Urinary bladder (tissue), 4 donors: ENCODE results near the gene CHMP4B. TPM values are rescaled to one million over a fixed set of nuclear protein-coding genes. Genes with fewer than 3 reads are reported as not detected.

ENCODE experiments used
- DNase-seq: peaks from one replicate; pipeline ENCODE4 v3.0.0-alpha.2; 2015; ENCODE audit errors: extremely low spot score
- H3K27ac ChIP-seq: one replicate; pipeline ENCODE4 v1.5.1; 2013; ENCODE audit warnings: low read depth, mild to moderate bottlenecking, moderate library complexity
- H3K36me3 ChIP-seq: one replicate; pipeline ENCODE4 v1.6.1; 2013; ENCODE audit warnings: mild to moderate bottlenecking, moderate library complexity; ENCODE audit not compliant: insufficient read depth
- H3K4me1 ChIP-seq: one replicate; pipeline ENCODE4 v1.6.1; 2013; ENCODE audit warnings: mild to moderate bottlenecking, moderate library complexity; ENCODE audit not compliant: insufficient read depth
- H3K4me3 ChIP-seq: one replicate; pipeline ENCODE4 v1.5.1; 2013; ENCODE audit warnings: low read depth, low read length
- WGBS: extraction: QIAGEN DNeasy Blood & Tissue Kit; methylation state at CpG from one replicate; pipeline ENCODE4 v1.1.7; 2013; 5-methylcytosine and 5-hydroxymethylcytosine counted together
- polyA plus RNA-seq: library from polyadenylated mRNA; stranded (reverse); fragments of 200-250 nt; gene quantifications from one replicate; pipeline ENCODE4 v1.2.3, GENCODE V29; 2013
- total RNA-seq: library from RNA; depleted of rRNA; stranded (reverse); fragments of >200 nt; gene quantifications from one replicate; pipeline ENCODE4 v1.2.3, GENCODE V29; 2014
- donor health status: healthy with polysubstance abuse.
- donor health status: healthy.

Gene CHMP4B
- total and polyA plus RNA-seq, 2 donors, result 33.5 to 193 TPM

DNA sequence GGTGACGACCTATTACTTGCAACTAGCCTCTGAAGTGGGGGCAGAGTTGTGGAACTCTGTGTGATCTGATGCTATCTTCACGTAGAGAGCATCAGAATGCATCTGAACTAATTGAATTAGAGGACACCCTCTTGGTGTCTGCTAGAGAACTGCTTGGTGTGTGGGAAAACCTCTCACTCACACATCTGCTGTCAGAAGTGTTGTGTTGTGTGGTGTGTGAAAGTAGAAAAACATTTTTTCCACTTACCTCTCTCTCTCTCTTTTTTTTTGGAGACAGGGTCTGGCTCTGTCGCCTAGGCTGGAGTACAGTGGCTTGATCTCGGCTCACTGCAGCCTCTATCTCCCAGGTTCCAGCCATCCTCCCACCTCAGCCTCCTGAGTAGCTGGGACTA lies 90.0 kb downstream of the CHMP4B start:
- DNase-seq, result no peak
- Histone ChIP-seq H3K4me1 (no peaks in the 10 kb centered on the region), H3K36me3 (no peaks in the 10 kb centered on the region), H3K4me3 (no peak overlapping the region), H3K27ac (no peak overlapping the region)
- WGBS, result 78% methylated on average over 4 of the region's 4 CpGs

DNA sequence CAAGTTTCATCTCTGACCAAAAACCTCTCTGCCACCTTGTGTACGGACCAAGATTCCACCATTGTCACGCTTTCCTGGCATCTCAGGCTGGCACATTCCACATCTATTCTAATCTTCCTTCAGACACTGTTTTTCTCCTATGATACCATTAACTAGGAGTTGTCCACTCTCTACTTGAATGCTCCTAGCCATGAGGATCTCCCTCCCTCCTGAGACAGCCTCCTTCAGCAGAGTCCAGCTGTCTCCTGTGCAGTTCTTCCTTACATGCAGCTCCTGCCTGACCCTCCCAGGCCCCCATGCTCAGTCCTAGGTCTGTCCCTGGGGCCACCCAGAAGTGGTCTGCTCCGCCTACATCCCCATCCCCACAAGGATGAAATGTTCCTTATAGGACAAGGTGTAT lies 90.9 kb downstream of the CHMP4B start:
- 94% methylated on average over 3 of the region's 3 CpGs for WGBS
- Histone ChIP-seq H3K4me1 (no peaks in the 10 kb centered on the region), H3K4me3 (no peak overlapping the region), H3K36me3 (no peaks in the 10 kb centered on the region), H3K27ac (no peak overlapping the region)
- no peak for DNase-seq

Other genes with a start within 250 kb of the CHMP4B start
- gene C20orf144, start 149.0 kb upstream of the CHMP4B start, total RNA-seq, result not detected
- 0.03 TPM for gene C20orf144, start 149.0 kb upstream of the CHMP4B start, polyA plus RNA-seq
- gene ACTL10, start 144.4 kb upstream of the CHMP4B start, total RNA-seq, result 0.95 TPM
- 2.5 TPM for gene ACTL10, start 144.4 kb upstream of the CHMP4B start, polyA plus RNA-seq
- gene NECAB3, start 136.9 kb upstream of the CHMP4B start, total RNA-seq, result 18.6 TPM
- 33.4 TPM for gene NECAB3, start 136.9 kb upstream of the CHMP4B start, polyA plus RNA-seq
- 6.6 TPM for gene E2F1, start 125.0 kb upstream of the CHMP4B start, total RNA-seq
- 3.5 TPM for gene E2F1, start 125.0 kb upstream of the CHMP4B start, polyA plus RNA-seq
- 12.2 TPM for gene PXMP4, start 91.0 kb upstream of the CHMP4B start, total RNA-seq
- 12.0 TPM for gene PXMP4, start 91.0 kb upstream of the CHMP4B start, polyA plus RNA-seq
- 1.4 TPM for gene ZNF341, start 79.4 kb upstream of the CHMP4B start, total RNA-seq
- 3.1 TPM for gene ZNF341, start 79.4 kb upstream of the CHMP4B start, polyA plus RNA-seq
- gene RALY, start 182.6 kb downstream of the CHMP4B start, total RNA-seq, result 53.9 TPM
- gene RALY, start 182.6 kb downstream of the CHMP4B start, polyA plus RNA-seq, result 150 TPM